RWPE1 (cell line): ENCODE measurements around the gene ACTN3.

Source experiments
- CTCF ChIA-PET: fragments of 350-600 bp; sonication (Branson Sonifier 250); formaldehyde crosslinking; extraction: SDS; loops from one replicate; lab custom pipeline; 2021; lab: Yijun Ruan, JAX
- POLR2A ChIA-PET: fragments of 400-600 bp; formaldehyde crosslinking; extraction: SDS; loops from one replicate; lab custom pipeline; 2020; ENCODE audit warnings: antibody characterized with exemption; ENCODE audit not compliant: low non-redundant PET; lab: Yijun Ruan, JAX
- DNase-seq: peaks from one replicate; pipeline ENCODE4 v3.0.0; 2012; ENCODE audit warnings: low spot score
- H3K27ac ChIP-seq: fragments of 450-650 bp; 2 replicates; pipeline ENCODE4 v1.5.1; 2017
- TF ChIP-seq, protein P1 (sequence below): fragments of 450-650 bp; conservative IDR thresholded peaks from 2 replicates; pipeline ENCODE4 v1.5.1; 2017; ENCODE audit warnings: low read depth, mild to moderate bottlenecking

The ACTN3 gene

DNA sequence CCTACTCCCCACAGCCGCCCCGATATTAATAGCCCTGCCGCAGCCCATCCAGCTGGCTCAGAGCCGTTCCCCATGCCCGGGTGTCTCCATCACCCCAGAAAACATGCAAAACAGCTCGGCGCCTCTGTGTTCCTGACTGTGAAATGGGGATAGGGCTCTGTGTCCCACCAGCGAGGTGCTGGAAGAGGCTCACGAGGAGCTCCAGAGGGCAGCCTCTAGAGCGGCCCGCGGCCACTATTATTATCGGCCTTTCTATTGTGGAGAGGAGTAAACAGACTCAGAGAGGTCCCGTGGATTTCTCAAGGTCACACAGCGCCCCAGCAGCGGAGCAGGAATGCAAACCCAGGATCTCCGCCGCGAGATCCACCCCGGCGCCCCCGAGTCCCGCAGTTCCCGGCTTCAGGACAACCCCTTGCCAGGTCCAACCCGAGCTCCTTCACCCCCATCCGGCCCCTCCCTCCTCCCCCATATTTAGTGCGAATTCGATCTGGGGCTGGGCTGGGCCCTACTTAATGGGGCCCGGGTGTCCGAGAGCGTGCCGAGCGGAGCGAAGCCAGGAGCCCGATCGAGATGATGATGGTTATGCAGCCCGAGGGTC lies at the start of gene ACTN3:
ACTN3 (plus strand) TSS at position 536 of the 598 bp plus-strand sequence; CDS start at position 571, 35 bp downstream.
- ChIA-PET CTCF (interaction anchor here (0.5 to 1.0 kb wide), 4 partner anchors 27 to 1962 kb away, joined by 3 to 6 read pairs (median 4); partner anchors contain the start of genes CCDC87 and CCS), POLR2A (interaction anchor here (0.7 to 0.9 kb wide), 2 partner anchors 12 to 20 kb away, joined by 3 to 4 read pairs; no protein-coding TSS in a partner anchor)
- DNase-seq: no peak
- TF ChIP-seq, protein P1, sequence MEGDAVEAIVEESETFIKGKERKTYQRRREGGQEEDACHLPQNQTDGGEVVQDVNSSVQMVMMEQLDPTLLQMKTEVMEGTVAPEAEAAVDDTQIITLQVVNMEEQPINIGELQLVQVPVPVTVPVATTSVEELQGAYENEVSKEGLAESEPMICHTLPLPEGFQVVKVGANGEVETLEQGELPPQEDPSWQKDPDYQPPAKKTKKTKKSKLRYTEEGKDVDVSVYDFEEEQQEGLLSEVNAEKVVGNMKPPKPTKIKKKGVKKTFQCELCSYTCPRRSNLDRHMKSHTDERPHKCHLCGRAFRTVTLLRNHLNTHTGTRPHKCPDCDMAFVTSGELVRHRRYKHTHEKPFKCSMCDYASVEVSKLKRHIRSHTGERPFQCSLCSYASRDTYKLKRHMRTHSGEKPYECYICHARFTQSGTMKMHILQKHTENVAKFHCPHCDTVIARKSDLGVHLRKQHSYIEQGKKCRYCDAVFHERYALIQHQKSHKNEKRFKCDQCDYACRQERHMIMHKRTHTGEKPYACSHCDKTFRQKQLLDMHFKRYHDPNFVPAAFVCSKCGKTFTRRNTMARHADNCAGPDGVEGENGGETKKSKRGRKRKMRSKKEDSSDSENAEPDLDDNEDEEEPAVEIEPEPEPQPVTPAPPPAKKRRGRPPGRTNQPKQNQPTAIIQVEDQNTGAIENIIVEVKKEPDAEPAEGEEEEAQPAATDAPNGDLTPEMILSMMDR: no peak
- peak within 1 kb of the TSS; percentile 66 for H3K27ac ChIP-seq

DNA sequence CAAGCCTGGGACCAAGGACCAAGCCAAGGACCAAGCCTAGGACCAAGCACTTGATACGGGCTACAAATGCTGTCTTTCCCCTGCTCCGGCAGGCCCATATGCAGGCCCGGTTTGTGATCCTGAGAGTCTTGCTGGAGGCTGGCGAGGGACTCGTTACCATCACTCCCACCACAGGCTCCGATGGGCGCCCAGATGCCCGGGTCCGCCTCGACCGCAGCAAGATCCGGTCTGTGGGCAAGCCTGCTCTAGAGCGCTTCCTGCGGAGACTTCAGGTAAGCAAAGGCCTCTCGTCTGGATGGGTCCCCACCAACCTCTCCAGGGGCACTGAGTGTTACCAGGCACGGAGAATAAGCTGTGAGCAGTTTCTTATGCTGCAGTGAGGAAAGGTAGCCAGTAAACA lies 49.5 kb upstream of the ACTN3 start:
- no peak overlapping the region for H3K27ac ChIP-seq
- TF ChIP-seq, protein P1: no peak
- ChIA-PET POLR2A (no interaction called here), CTCF (interaction anchor here (0.6 to 0.7 kb wide), 2 partner anchors 83 to 135 kb away, joined by 3 to 4 read pairs; no protein-coding TSS in a partner anchor)
- DNase-seq: no peak

DNA sequence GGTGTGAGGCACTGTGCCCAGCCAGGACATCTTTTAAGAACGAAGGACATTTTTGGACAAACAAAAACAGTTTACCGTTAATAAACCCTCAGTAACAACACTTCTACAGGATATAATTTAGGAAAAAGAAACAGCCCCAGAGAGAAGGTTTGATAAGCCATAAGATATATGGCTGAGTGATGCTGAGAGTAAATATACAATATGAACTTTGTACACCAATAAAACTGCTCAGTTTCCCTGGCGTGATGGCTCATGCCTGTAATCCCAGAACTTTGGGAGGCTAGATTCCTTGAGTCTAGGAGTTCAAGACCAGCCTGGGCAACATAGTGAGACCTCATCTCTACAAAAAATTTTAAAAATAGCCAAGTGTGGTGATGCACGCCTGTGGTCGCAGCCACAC lies 48.2 kb upstream of the ACTN3 start:
- H3K27ac ChIP-seq: no peak overlapping the region
- TF ChIP-seq, protein P1: no peak
- DNase-seq: no peak
- CTCF ChIA-PET: no interaction called here
- POLR2A ChIA-PET: no interaction called here

DNA sequence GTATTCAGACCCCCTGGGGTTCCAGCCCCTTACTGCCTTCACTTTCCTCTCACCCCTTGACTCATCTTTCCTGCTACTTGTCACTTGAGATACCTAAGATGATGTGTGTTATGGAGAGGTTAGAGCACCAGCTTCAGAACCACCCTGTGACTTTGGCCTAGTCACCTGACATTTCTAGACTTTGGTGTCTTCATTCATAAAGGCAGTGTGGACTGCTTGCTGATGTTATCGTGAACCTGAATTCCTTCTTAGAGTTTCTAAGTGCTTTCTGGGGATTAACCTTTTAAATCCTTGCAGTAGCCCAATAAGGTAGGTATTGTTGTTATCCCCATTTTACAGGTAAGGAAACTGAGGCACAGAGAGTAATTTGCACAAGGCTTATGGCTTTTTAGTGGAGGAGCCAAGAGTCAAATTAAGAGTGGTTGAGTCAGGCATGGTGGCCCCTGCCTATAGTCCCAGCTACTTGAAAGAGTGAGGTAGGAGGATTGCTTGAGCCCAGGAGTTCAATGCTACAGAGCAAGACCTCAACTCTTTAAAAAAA lies 41.4 kb upstream of the ACTN3 start:
- no peak for DNase-seq
- TF ChIP-seq, protein P1: no peak
- ChIA-PET POLR2A (no interaction called here), CTCF (interaction anchor here (0.6 kb wide), 1 partner anchor 13 kb away, joined by 4 read pairs; no protein-coding TSS in a partner anchor)
- no peak overlapping the region for H3K27ac ChIP-seq

DNA sequence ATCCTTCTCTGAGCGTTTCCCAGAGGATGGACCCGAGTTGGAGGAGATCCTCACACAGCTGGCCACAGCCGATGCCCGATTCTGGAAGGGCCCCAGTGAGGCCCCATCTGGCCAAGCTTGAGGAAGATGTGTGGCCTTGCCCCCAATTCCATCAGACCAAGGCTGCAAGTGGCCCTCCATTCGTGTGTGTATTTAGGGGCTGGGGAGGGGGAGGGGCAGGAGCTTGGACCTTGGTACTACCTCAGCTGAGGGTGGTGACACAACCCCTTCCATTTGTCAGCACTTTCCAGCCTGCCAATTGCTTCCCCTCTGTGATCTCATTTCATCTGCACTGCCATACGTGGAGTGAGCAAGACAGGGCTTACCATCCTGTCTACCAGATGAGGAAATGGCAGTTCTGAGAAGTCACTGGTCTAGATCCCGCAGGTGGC lies 37.6 kb upstream of the ACTN3 start:
- no peak for DNase-seq
- POLR2A ChIA-PET: no interaction called here

DNA sequence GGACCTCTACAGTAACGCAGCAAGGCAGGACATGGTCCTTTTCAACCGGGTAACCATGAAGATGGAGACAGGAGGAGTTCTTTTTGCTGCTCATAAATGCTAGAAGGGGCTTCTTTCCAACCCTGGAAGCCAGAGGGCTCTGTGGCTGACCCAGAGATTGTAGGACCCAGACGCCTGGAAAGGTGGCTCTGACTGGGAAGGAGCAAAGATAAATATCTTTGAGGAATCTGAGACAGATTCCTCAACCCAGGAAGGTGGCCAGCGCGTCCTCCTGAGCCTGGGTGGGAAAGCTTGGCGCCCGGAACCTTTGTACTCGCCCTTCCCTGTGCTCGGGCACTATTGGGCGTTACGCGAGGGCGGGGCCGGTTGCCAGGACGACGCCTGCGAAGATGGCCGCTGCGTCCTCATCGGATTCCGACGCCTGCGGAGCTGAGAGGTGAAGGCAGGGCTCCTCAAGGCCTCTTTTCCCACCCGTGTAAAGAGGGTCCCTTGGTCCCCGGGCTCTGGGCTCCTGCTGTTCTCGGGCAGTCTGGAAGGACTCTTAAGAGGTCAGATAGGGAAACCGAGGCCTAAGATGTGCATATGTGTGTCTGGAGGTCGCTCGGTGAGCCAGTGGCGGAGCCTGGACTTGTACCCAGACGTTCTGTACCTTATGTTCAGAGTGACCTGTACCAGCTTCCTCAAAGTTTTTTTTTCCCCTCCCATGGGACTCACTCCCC lies 36.3 kb upstream of the ACTN3 start, which contains the start of gene BBS1:
BBS1 (plus strand) TSS at position 365 of the 719 bp plus-strand sequence; CDS start at position 390, 25 bp downstream.
- TF ChIP-seq, protein P1: no peak
- H3K27ac ChIP-seq: peak within 1 kb of the TSS; percentile 60
- ChIA-PET CTCF (interaction anchor here (0.5 to 0.7 kb wide), 2 partner anchors 35 to 127 kb away, joined by 3 to 4 read pairs; no protein-coding TSS in a partner anchor), POLR2A (no interaction called here)
- DNase-seq: peak; percentile 90

More for the DNA sequence above, 37.6 kb upstream of the ACTN3 start:
- no peak overlapping the region for H3K27ac ChIP-seq
- CTCF ChIA-PET: no interaction called here
- TF ChIP-seq, protein P1: no peak
